Activated CD4-positive, alpha-beta T cell treated with anti-CD3 and anti-CD28 coated beads for 1 hour (primary cell): ENCODE results near the gene LIX1L.

Source experiments
- DNase-seq: peaks from one replicate; pipeline ENCODE4 v3.0.0-alpha.2; 2020

Gene LIX1L

GRCh38 chr1:145985129-145985501 is 27.3 kb upstream of the LIX1L start:
- DNase-seq: no peak

- no peak for DNase-seq
Observed at GRCh38 chr1:145983960-145984830, 26.4 kb upstream of the LIX1L start.

- DNase-seq: no peak
Observed at GRCh38 chr1:145983206-145983675, 25.4 kb upstream of the LIX1L start.

GRCh38 chr1:145982010-145982723 is 24.4 kb upstream of the LIX1L start:
- no peak for DNase-seq

GRCh38 chr1:145980457-145980994 is 22.7 kb upstream of the LIX1L start:
- DNase-seq: no peak

GRCh38 chr1:145979746-145980456 is 22.1 kb upstream of the LIX1L start:
- DNase-seq: no peak

DNA sequence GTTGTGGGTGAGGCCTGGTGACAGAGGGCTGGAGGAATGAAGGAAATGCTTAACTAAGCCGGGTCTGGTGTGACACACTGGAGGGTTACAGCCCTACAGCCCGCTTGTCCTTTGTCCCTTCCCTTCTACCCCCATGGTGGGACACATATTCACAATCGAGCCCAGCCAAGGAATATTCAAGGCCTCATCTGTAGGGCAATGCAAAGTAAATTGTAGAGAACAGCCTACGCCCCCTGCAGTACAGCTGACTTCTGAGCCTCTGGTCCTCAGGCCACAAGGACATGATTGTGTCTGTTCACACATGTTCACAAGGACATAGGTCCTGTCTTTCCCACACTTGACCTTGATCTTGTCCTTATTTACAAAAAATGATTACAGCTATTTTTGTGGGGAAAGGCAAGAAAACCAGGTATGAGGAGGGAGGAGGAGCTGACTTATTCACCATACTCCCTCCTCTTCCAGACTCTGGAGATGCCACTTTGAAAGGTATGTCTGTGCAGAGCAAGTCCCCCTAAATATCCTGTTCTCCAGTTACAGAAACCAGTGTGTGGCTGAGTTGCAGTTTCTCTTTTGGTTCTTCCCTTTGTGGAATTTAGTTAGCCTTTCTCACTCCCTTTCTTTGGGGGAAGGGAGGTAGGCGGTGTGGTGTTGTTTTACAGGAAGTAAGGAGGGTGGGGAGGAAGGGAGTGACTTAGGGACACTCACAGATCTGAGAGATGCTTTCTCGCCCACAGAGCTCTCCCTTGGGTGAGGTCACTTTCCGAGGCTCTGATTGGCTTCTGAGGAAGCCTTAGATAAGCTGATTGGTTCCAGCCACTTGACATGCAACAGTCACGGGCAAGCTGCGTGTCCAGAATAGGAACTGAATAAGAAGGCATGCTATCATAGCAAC is 21.3 kb upstream of the LIX1L start:
- DNase-seq: peak; percentile 61

- DNase-seq: no peak
Observed at GRCh38 chr1:145978471-145978853, 20.6 kb upstream of the LIX1L start.

GRCh38 chr1:145977486-145978470 is 20.0 kb upstream of the LIX1L start:
- peak; percentile 61 for DNase-seq

DNA sequence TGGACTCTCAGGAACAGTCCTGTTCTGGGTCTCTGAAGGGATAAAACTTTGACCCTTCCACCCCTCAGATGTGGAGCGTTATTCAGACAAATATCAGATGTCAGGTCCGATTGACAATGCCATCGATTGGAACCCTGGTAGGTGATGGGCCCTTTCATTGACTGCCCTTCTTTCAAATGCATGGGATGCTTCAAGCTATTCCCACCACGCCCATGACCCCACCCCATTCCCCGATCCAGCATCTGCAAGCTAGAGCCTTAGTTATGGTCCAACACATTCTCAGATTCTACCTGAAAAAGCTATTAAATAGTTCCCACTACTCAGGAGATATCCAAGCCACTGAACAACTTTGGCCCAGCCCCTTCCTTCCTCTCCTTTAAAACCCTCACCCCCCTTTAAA is 19.2 kb upstream of the LIX1L start:
- no peak for DNase-seq

DNA sequence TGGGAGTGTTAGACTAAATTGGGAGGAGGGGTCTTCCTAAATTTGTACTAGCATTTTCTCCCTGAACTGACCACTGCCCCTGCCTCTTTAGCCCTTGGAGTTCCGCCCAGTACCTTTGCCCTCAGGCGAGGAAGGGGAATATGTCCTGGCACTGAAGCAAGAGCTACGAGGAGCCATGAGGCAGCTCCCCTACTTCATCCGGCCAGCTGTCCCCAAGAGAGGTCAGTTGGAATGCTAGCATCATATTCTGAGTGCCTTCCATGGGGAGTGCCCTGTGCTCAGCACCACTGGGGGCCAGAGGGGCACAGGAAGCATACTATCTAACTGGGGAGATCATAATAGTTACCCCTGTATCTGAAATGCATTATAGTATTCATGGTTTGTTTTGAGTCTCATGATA is 17.4 kb upstream of the LIX1L start:
- no peak for DNase-seq

DNA sequence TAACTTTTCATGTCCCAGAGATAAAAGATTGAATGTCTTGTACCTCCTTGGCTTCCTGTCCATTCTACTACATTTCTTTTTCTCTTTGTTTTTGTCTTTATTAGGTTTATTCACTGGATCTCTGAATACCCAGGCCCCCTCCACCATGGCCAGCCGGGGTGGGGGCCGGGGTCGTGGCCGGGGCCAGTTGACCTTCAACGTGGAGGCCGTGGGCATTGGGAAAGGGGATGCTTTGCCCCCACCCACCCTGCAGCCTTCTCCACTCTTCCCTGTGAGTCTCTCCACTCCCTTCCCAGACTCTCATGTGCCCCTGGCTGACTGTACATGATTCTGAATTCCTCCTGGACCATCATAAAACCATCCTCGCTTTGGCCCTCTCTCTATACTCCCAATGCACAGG is 16.9 kb upstream of the LIX1L start:
- no peak for DNase-seq

DNA sequence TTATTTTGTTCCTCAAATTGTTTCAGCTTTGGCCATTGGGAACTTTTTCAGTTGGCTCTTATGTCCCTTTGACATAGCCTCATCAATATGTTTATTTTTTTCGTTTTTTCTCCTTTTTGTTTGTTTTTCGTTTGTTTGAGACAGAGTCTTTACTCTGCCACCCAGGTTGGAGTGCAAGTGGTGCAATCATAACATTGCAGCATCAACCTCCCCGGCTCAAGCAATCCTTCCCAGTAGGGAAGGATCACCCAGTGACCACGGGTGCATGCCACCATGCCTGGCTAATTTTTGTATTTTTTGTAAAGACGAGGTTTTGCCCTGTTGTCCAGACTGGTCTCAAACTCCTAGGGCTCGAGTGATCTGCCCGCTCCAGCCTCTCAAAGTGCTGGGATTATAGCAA is 14.8 kb upstream of the LIX1L start:
- no peak for DNase-seq

- no peak for DNase-seq
Observed at GRCh38 chr1:145967288-145967687, 9.5 kb upstream of the LIX1L start.

GRCh38 chr1:145965119-145965744 is 7.4 kb upstream of the LIX1L start:
- DNase-seq: no peak

DNA sequence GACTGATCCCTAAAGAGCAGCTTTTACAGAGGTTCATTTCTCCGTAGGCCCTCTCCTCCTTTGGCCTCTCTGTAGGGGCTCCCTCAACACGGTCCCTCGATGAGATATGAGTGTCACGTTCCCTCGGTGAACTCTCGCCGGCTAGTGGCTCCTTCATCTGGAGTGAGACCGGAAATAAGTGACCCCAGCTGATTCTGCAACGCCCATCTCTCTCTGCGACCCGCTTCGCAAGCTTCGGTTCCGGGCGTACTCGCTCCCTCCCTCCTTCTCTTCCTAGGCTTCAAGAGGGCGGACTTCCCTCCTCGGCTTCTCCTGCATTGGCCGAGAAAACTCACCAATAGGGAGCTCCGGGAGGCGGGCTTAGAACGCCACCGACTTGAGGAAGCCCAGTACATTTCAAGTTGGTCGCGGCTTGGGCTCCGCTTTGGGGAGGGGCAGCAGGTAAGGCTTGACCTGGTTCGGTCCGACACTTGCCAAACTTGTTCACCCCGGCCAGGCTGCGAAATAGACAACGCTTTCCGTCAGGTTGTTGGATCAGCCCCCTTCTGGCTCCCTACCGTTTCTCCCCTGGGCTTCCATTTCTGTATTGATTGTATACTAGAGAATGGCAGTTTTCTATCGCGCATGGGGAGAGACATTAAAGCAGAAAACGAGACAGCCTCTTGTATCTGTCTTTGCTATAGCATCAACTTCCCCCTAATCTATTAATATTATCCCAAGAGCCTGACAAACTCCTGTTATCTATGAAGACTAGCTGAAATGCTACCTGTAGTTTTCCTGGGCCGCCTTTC is 6.7 kb upstream of the LIX1L start, which contains the start of the genes ANKRD34A and POLR3GL:
TSS of gene ANKRD34A (minus strand) at position 248 of the 791 bp plus-strand sequence. CDS start 2,816 bp downstream, outside the sequence.
TSS of gene POLR3GL (plus strand) at position 363 of the 791 bp plus-strand sequence. CDS start 10,176 bp downstream, outside the sequence.
- DNase-seq: peak; percentile 81

DNA sequence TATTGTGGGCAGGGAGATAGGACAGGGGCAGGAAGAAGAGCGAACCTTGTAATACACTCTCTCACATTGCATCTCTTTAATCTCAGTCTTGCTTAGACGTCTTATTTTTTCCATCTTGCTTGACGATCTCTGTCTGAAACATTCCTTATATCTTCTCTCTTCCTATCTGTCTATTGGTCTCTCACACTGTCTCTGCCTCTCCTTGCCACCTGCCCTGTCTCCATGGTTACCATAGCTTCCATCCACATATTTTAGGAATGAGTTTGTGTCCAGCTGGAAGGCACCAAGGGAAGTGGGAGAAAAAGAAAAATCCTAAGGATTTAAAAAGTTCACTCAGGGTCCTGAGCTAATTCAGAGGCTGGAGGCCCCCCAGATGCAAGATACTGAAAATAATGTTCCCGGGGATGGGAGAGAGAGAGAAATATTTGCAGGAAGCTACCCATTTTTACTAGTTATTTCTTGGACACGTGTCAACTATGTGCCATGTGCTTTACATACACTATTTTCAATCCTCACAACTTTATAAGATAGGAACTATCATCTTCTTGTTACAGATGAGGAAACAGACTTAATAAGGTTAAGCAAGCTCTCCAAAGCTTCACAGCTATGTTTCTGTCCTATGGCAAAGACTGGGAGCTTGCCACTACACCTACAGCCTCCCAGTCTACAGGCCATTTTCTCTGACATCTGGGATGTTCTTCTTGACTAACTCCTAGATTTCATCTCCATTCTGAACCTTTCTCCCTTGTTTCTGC is 5.6 kb upstream of the LIX1L start:
- DNase-seq: no peak
